Osteoblast (primary cell): ENCODE results near the gene KHDRBS1. TPM values are rescaled to one million over a fixed set of nuclear protein-coding genes. Genes with fewer than 3 reads are reported as not detected.

Source experiments
- DNase-seq: peaks from one replicate; pipeline ENCODE4 v3.0.0; 2011; ENCODE audit warnings: low spot score, mixed read lengths; ENCODE audit not compliant: insufficient read length; ENCODE audit errors: missing footprints
- H2AFZ ChIP-seq: 2 replicates; pipeline ENCODE4 v1.6.0; 2011; ENCODE audit warnings: mild to moderate bottlenecking, low read length
- H3K27ac ChIP-seq: 2 replicates; pipeline ENCODE4 v1.5.1; 2011; ENCODE audit warnings: mild to moderate bottlenecking, low read depth, low read length, moderate library complexity
- H3K27me3 ChIP-seq: 2 replicates; pipeline ENCODE4 v1.6.0; 2012; ENCODE audit warnings: mild to moderate bottlenecking, control low read depth, inconsistent platforms, low read length, moderate library complexity; ENCODE audit not compliant: insufficient read depth
- H3K36me3 ChIP-seq: 2 replicates; pipeline ENCODE4 v1.5.1; 2011; ENCODE audit warnings: mild to moderate bottlenecking, low read length, control low read depth, moderate library complexity; ENCODE audit not compliant: insufficient read depth
- H3K4me1 ChIP-seq: 2 replicates; pipeline ENCODE4 v1.5.1; 2011; ENCODE audit warnings: mild to moderate bottlenecking, low read length, control low read depth, moderate library complexity; ENCODE audit not compliant: insufficient read depth
- H3K4me2 ChIP-seq: 2 replicates; pipeline ENCODE4 v1.6.0; 2011; ENCODE audit warnings: mild to moderate bottlenecking, low read length; ENCODE audit not compliant: insufficient read depth
- H3K4me3 ChIP-seq: fragments of 200-600 bp; sonication (generic); 3 replicates; pipeline ENCODE4 v1.5.1; 2012; ENCODE audit warnings: mild to moderate bottlenecking, low read length, inconsistent platforms; ENCODE audit not compliant: insufficient read depth
- H3K79me2 ChIP-seq: 2 replicates; pipeline ENCODE4 v1.6.0; 2012; ENCODE audit warnings: mild to moderate bottlenecking, low read length, control low read depth, inconsistent platforms; ENCODE audit not compliant: insufficient read depth
- H3K9me3 ChIP-seq: 2 replicates; pipeline ENCODE4 v1.5.1; 2011; ENCODE audit warnings: low read depth, low read length, control low read depth
- H4K20me1 ChIP-seq: 2 replicates; pipeline ENCODE4 v1.6.0; 2012; ENCODE audit warnings: mild to moderate bottlenecking, low read length, control low read depth; ENCODE audit not compliant: insufficient read depth
- CTCF ChIP-seq: IDR thresholded peaks from 2 replicates; pipeline ENCODE4 v1.5.1; 2011; ENCODE audit warnings: mild to moderate bottlenecking, low read depth, low read length, moderate library complexity; ENCODE audit errors: extremely low read depth
- total RNA-seq: library from RNA; depleted of rRNA; stranded (reverse); fragments of >200 nt; gene quantifications from 2 replicates; pipeline ENCODE4 v1.2.3, GENCODE V29; 2012

Gene KHDRBS1
- 52.8 and 53.9 TPM in 2 replicates for total RNA-seq

- H3K36me3 ChIP-seq = peaks cover 12% of the 10 kb centered on the region
- peak; percentile 99 for DNase-seq
- H4K20me1 ChIP-seq = peaks cover 37% of the 10 kb centered on the region
- no peak for TF ChIP-seq CTCF
- H3K79me2 ChIP-seq = peaks cover 48% of the 10 kb centered on the region
- H3K27ac ChIP-seq = peak within 1 kb of the TSS; percentile 69
- H3K4me3 ChIP-seq = peak within 1 kb of the TSS; percentile 100
- H3K4me1 ChIP-seq = peaks cover 20% of the 10 kb centered on the region
- H2AFZ ChIP-seq = peak within 1 kb of the TSS; percentile 95
- H3K4me2 ChIP-seq = peak within 1 kb of the TSS; percentile 92
- no peaks in the 10 kb centered on the region for H3K9me3 ChIP-seq
- no peaks in the 10 kb centered on the region for H3K27me3 ChIP-seq
Measured at GRCh38 chr1:32013386-32014198, at the start of gene KHDRBS1. KHDRBS1 (plus strand) TSS chr1:32013868; CDS start chr1:32013996, 128 bp downstream.

DNA sequence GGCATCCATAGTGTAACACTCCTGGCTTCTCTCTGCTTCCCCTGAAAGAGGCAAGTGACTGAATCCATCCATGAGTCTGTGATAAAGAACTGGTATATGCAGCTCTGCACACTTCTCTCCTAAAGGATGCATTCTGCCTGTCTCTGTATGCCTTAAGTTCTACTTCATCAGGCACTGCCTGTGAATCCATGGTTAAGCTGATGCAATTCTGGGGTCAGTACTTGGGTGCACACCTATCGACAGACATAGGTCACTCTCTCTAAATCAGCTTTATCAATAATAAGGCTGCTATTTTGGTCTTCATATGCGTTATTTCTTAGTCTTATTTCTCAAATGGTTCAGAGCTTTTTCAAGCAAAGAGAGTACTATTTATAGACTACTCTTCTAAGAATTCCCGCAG is 42.8 kb upstream of the KHDRBS1 start:
- no peaks in the 10 kb centered on the region for H4K20me1 ChIP-seq
- H3K4me1 ChIP-seq = no peaks in the 10 kb centered on the region
- H3K79me2 ChIP-seq = no peaks in the 10 kb centered on the region
- no peaks in the 10 kb centered on the region for H3K27me3 ChIP-seq
- TF ChIP-seq CTCF = no peak
- no peak overlapping the region for H2AFZ ChIP-seq
- DNase-seq = no peak
- H3K9me3 ChIP-seq = no peaks in the 10 kb centered on the region
- H3K4me2 ChIP-seq = no peak overlapping the region
- no peak overlapping the region for H3K4me3 ChIP-seq
- H3K27ac ChIP-seq = no peak overlapping the region
- no peaks in the 10 kb centered on the region for H3K36me3 ChIP-seq

- H3K9me3 ChIP-seq = no peaks in the 10 kb centered on the region
- peak; percentile 86 for DNase-seq
Measured at GRCh38 chr1:31976401-31976800, 37.3 kb upstream of the KHDRBS1 start.

More at GRCh38 chr1:31976401-31976800, 37.3 kb upstream of the KHDRBS1 start:
- no peak overlapping the region for H3K27ac ChIP-seq
- H2AFZ ChIP-seq = no peak overlapping the region
- no peaks in the 10 kb centered on the region for H3K79me2 ChIP-seq
- H3K4me1 ChIP-seq = peaks cover 11% of the 10 kb centered on the region
- no peaks in the 10 kb centered on the region for H3K36me3 ChIP-seq
- no peaks in the 10 kb centered on the region for H3K27me3 ChIP-seq
- TF ChIP-seq CTCF = no peak
- H3K4me3 ChIP-seq = no peak overlapping the region
- no peaks in the 10 kb centered on the region for H4K20me1 ChIP-seq
- no peak overlapping the region for H3K4me2 ChIP-seq
